ENCODE data around the gene POU3F1. TPM values are rescaled to one million over a fixed set of nuclear protein-coding genes. Genes with fewer than 3 reads are reported as not detected.

Gene POU3F1
- total and polyA plus RNA-seq, 2 donors (not counting 1 experiment from before 2014, with no cell fraction given): 0.63 to 3.8 TPM

DNA sequence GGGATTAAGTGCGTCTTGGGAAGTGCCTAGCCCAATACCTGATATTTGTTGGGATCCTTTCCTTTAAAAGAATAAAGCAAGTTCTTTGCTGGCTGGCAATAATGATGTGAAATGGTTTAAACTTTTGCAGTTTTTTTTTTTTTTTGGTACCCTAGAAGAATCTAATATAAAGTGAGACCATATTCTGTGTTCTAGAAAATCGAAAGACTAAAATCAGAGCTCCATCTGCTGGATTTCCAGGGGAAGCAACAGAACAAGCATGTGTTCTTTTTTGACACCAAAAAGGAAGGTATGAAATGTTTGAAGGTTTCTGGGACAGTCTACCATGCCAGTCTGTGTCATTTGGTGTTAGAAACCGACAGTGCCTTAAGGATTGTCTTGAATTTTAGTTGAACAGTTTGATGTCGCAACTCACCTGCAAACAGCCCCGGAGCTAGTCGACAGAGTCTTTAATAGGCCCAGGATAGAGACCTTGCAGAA lies 27.7 kb downstream of the POU3F1 start:
- intact Hi-C loops (cut with micrococcal nuclease): loop anchor here (1.0 kb wide), 1 partner anchor 129 kb away; no protein-coding TSS in a partner anchor
- H3K79me2 ChIP-seq (ENCODE audit: control insufficient read depth, insufficient read depth, low read length): peaks cover 31% of the 10 kb centered on the region
- H3K27ac ChIP-seq (ENCODE audit: low read length in 2 of 2): no peak overlapping the region
- H3K27me3 Mint-ChIP-seq: no peaks in the 10 kb centered on the region
- H4K20me1 ChIP-seq (ENCODE audit: control insufficient read depth, insufficient read depth, low read length, poor library complexity, severe bottlenecking): peaks cover 5% of the 10 kb centered on the region
- H3K4me3 Mint-ChIP-seq: no peak overlapping the region
- H3K4me1 Mint-ChIP-seq: peaks cover 8% of the 10 kb centered on the region
- H2AFZ ChIP-seq (ENCODE audit: insufficient read depth, low read depth, low read length, poor library complexity, severe bottlenecking): no peak overlapping the region
- no peak overlapping the region for H3K9ac ChIP-seq (ENCODE audit: low read length)
- ChIA-PET CTCF (interaction anchor here (0.8 to 3.9 kb wide), 14 partner anchors 9 to 1442 kb away, joined by 3 to 26 read pairs (median 4); partner anchors contain the start of gene SF3A3), POLR2A (no interaction called here)
- WGBS (ENCODE audit: insufficient coverage): 74% methylated on average over 5 of the region's 6 CpGs
- peaks cover 4 to 57% of the 10 kb centered on the region in 2 experiments for H3K36me3 ChIP-seq (replicated peaks in 1 of 2; ENCODE audit: control extremely low read depth in 1 of 2, control insufficient read depth in 1 of 2, extremely low read depth in 1 of 2, insufficient read depth in 2 of 2, low read length in 1 of 2)
- H3K27ac Mint-ChIP-seq: no peak overlapping the region
- H3K27me3 ChIP-seq (replicated peaks in 1 of 4; ENCODE audit: control extremely low read depth in 1 of 4, control insufficient read depth in 3 of 4, insufficient read depth in 4 of 4, low read length in 3 of 4): no peaks in the 10 kb centered on the region
- no peaks in the 10 kb centered on the region for H3K9me3 ChIP-seq (ENCODE audit: control extremely low read depth in 1 of 3, control insufficient read depth in 2 of 3, insufficient read depth in 1 of 3, low read length in 2 of 3)
- TF ChIP-seq, protein P1, sequence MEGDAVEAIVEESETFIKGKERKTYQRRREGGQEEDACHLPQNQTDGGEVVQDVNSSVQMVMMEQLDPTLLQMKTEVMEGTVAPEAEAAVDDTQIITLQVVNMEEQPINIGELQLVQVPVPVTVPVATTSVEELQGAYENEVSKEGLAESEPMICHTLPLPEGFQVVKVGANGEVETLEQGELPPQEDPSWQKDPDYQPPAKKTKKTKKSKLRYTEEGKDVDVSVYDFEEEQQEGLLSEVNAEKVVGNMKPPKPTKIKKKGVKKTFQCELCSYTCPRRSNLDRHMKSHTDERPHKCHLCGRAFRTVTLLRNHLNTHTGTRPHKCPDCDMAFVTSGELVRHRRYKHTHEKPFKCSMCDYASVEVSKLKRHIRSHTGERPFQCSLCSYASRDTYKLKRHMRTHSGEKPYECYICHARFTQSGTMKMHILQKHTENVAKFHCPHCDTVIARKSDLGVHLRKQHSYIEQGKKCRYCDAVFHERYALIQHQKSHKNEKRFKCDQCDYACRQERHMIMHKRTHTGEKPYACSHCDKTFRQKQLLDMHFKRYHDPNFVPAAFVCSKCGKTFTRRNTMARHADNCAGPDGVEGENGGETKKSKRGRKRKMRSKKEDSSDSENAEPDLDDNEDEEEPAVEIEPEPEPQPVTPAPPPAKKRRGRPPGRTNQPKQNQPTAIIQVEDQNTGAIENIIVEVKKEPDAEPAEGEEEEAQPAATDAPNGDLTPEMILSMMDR (IDR thresholded peaks at IDR 0.05): peak; percentile 57
- no peak for TF ChIP-seq EZH2 (IDR thresholded peaks at IDR 0.05; ENCODE audit: borderline replicate concordance, insufficient read depth, low read depth, low read length, poor library complexity, severe bottlenecking)
- DNase-seq: no peak
- H3K9me3 Mint-ChIP-seq (ENCODE audit: insufficient read depth): no peaks in the 10 kb centered on the region
- H3K4me2 ChIP-seq (replicated peaks; ENCODE audit: low read depth, low read length, poor library complexity, severe bottlenecking): no peak overlapping the region
- H3K4me3 ChIP-seq (ENCODE audit: control extremely low read depth in 1 of 5, extremely low read depth in 1 of 5, insufficient read depth in 1 of 5, low read depth in 2 of 5, low read length in 4 of 5): no peak overlapping the region
- ATAC-seq (ENCODE audit: low read depth): no peak
- H3K4me1 ChIP-seq (ENCODE audit: control insufficient read depth in 2 of 2, insufficient read depth in 2 of 2, low read length in 2 of 2): peaks cover 4% of the 10 kb centered on the region in 2 donors

DNA sequence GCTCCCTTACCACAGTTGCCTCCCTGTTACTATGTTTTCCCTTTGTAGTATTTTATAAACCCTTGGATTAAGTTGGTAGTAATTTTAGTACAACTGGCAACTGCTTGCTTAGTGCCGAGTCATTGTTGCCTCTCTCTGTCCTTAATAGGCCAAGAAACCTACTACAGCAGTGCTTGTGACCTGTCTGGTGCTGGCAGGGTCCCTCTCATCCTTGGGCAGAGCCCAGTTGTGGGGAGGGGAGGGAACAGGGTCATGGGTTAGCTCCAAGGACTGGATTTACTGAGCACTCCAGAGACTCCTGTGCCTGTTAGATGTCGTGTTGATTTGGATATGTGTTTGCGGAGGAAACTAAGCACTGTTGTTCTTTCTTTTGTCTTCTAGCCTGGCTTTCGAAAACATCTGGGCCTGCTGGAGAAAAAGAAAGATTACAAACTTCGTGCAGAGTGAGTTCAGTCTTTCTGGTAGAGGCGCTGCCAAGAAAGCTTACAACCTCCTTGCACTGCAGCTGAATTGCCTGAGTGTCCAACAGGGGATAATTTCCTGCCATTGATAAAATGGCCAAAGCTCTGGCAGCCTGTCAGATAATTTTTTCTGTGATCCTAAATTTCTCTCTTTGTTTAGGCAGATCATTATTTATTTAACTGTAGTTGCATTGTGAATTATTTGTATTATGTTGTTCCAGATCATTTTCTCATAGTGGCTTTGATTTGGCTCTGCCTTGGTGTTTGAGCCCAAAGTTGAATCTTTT lies 30.4 kb downstream of the POU3F1 start:
- ATAC-seq (ENCODE audit: low read depth) (no peak), DNase-seq (no peak)
- Mint-ChIP-seq H3K4me1 (peaks cover 23% of the 10 kb centered on the region), H3K27ac (no peak overlapping the region), H3K9me3 (ENCODE audit: insufficient read depth) (no peaks in the 10 kb centered on the region), H3K27me3 (no peaks in the 10 kb centered on the region), H3K4me3 (no peak overlapping the region)
- H2AFZ ChIP-seq (ENCODE audit: insufficient read depth, low read depth, low read length, poor library complexity, severe bottlenecking): no peak overlapping the region
- no peaks in the 10 kb centered on the region for H3K27me3 ChIP-seq (replicated peaks in 1 of 4; ENCODE audit: control extremely low read depth in 1 of 4, control insufficient read depth in 3 of 4, insufficient read depth in 4 of 4, low read length in 3 of 4)
- H3K9me3 ChIP-seq (ENCODE audit: control extremely low read depth in 1 of 3, control insufficient read depth in 2 of 3, insufficient read depth in 1 of 3, low read length in 2 of 3): peaks cover 0 to 7% (median 3%) of the 10 kb centered on the region in 3 donors
- H3K36me3 ChIP-seq (replicated peaks in 1 of 2; ENCODE audit: control extremely low read depth in 1 of 2, control insufficient read depth in 1 of 2, extremely low read depth in 1 of 2, insufficient read depth in 2 of 2, low read length in 1 of 2): peaks cover 4 to 38% of the 10 kb centered on the region in 2 experiments
- 90% methylated on average over 5 of the region's 6 CpGs for WGBS (ENCODE audit: insufficient coverage)
- peaks cover 5% of the 10 kb centered on the region for H4K20me1 ChIP-seq (ENCODE audit: control insufficient read depth, insufficient read depth, low read length, poor library complexity, severe bottlenecking)
- peaks cover 45% of the 10 kb centered on the region for H3K79me2 ChIP-seq (ENCODE audit: control insufficient read depth, insufficient read depth, low read length)
- peaks cover 13 to 20% of the 10 kb centered on the region in 2 donors for H3K4me1 ChIP-seq (ENCODE audit: control insufficient read depth in 2 of 2, insufficient read depth in 2 of 2, low read length in 2 of 2)
- CTCF ChIA-PET: no interaction called here
- no peak overlapping the region for H3K27ac ChIP-seq (ENCODE audit: low read length in 2 of 2)
- H3K4me2 ChIP-seq (replicated peaks; ENCODE audit: low read depth, low read length, poor library complexity, severe bottlenecking): no peak overlapping the region
- intact Hi-C loops (cut with micrococcal nuclease): no loop called here
- TF ChIP-seq, protein P1 (IDR thresholded peaks at IDR 0.05): no peak
- no peak for TF ChIP-seq EZH2 (IDR thresholded peaks at IDR 0.05; ENCODE audit: borderline replicate concordance, insufficient read depth, low read depth, low read length, poor library complexity, severe bottlenecking)
- POLR2A ChIA-PET: no interaction called here
- no peak overlapping the region for H3K9ac ChIP-seq (ENCODE audit: low read length)
- no peak overlapping the region for H3K4me3 ChIP-seq (ENCODE audit: control extremely low read depth in 1 of 5, extremely low read depth in 1 of 5, insufficient read depth in 1 of 5, low read depth in 2 of 5, low read length in 4 of 5)

All from B cell (primary cell).